Middle frontal gyrus (tissue), 1 donor: ENCODE results near the gene FAM25A.
"Not testable (repeated sequence)": the region's sequence is repeated elsewhere in the genome, so short reads cannot be mapped to it uniquely, and the experiment has no call there.

ENCODE experiments used
- DNase-seq: peaks from one replicate; pipeline ENCODE4 v3.0.0-alpha.2; 2015; ENCODE audit warnings: low spot score; ENCODE audit errors: extremely low spot score

FAM25A gene

GRCh38 chr10:87020056-87020455 is at the start of gene FAM25A:
Gene FAM25A (plus strand): TSS chr10:87020294. CDS start chr10:87020325, 31 bp downstream.
- not testable (repeated sequence) for DNase-seq

GRCh38 chr10:86970982-86971231 is 49.2 kb upstream of the FAM25A start:
- DNase-seq: no peak

GRCh38 chr10:86971232-86971991 is 48.7 kb upstream of the FAM25A start:
- no peak for DNase-seq

- DNase-seq: no peak
Observed at GRCh38 chr10:86972613-86973380, 47.3 kb upstream of the FAM25A start.

- no peak for DNase-seq
Observed at GRCh38 chr10:86974484-86974883, 45.6 kb upstream of the FAM25A start.

GRCh38 chr10:86976362-86977056 is 43.6 kb upstream of the FAM25A start:
- no peak for DNase-seq

GRCh38 chr10:86978457-86978856 is 41.6 kb upstream of the FAM25A start:
- DNase-seq: not testable (repeated sequence)

GRCh38 chr10:86979296-86979818 is 40.7 kb upstream of the FAM25A start:
- no peak for DNase-seq

GRCh38 chr10:86979977-86980448 is 40.1 kb upstream of the FAM25A start:
- no peak for DNase-seq

GRCh38 chr10:86981020-86981419 is 39.1 kb upstream of the FAM25A start:
- not testable (repeated sequence) for DNase-seq

- no peak for DNase-seq
Observed at GRCh38 chr10:86981716-86982115, 38.4 kb upstream of the FAM25A start.

- DNase-seq: not testable (repeated sequence)
Observed at GRCh38 chr10:86984498-86984897, 35.6 kb upstream of the FAM25A start.

- no peak for DNase-seq
Observed at GRCh38 chr10:86988520-86988919, 31.6 kb upstream of the FAM25A start.

- DNase-seq: not testable (repeated sequence)
Observed at GRCh38 chr10:86991362-86991761, 28.7 kb upstream of the FAM25A start.

- DNase-seq: no peak
Observed at GRCh38 chr10:86992456-86992855, 27.6 kb upstream of the FAM25A start.

- DNase-seq: no peak
Observed at GRCh38 chr10:86992929-86993328, 27.2 kb upstream of the FAM25A start.

- DNase-seq: not testable (repeated sequence)
Observed at GRCh38 chr10:86999802-87000403, 20.2 kb upstream of the FAM25A start.

- no peak for DNase-seq
Observed at GRCh38 chr10:87000491-87000890, 19.6 kb upstream of the FAM25A start.

GRCh38 chr10:87007124-87007523 is 13.0 kb upstream of the FAM25A start:
- DNase-seq: not testable (repeated sequence)

- DNase-seq: not testable (repeated sequence)
Observed at GRCh38 chr10:87007674-87008073, 12.4 kb upstream of the FAM25A start.

- not testable (repeated sequence) for DNase-seq
Observed at GRCh38 chr10:87008303-87008702, 11.8 kb upstream of the FAM25A start.
